HepG2 (cell line): ENCODE results near the gene EFCAB14. TPM values are rescaled to one million over a fixed set of nuclear protein-coding genes. Genes with fewer than 3 reads are reported as not detected.

Source experiments
- CAMTA2 ChIP-seq: sonication (generic); formaldehyde crosslinking; IDR thresholded peaks from 2 replicates; pipeline ENCODE4 v1.4.0; 2020; ENCODE audit warnings: mild to moderate bottlenecking, missing genetic modification reagents, borderline replicate concordance
- JUNB ChIP-seq: sonication (generic); formaldehyde crosslinking; IDR thresholded peaks from 2 replicates; pipeline ENCODE4 v1.8.0; 2022; ENCODE audit warnings: missing genetic modification reagents, mild to moderate bottlenecking, borderline replicate concordance
- MAFG ChIP-seq: sonication (generic); formaldehyde crosslinking; IDR thresholded peaks from 2 replicates; pipeline ENCODE4 v1.5.1; 2020; ENCODE audit warnings: mild to moderate bottlenecking, missing genetic modification reagents
- MEIS1 ChIP-seq: sonication (generic); formaldehyde crosslinking; IDR thresholded peaks from 2 replicates; pipeline ENCODE4 v1.9.0; 2021; ENCODE audit warnings: mild to moderate bottlenecking, missing genetic modification reagents, moderate library complexity, borderline replicate concordance
- NKX3-1 ChIP-seq: sonication (generic); formaldehyde crosslinking; IDR thresholded peaks from 2 replicates; pipeline ENCODE4 v1.5.0; 2020; ENCODE audit warnings: missing genetic modification reagents
- SAP130 ChIP-seq: IDR thresholded peaks from 2 replicates; pipeline ENCODE4 v1.6.1; 2016; ENCODE audit warnings: low read depth
- SP2 ChIP-seq: sonication (generic); formaldehyde crosslinking; IDR thresholded peaks from 2 replicates; pipeline ENCODE4 v1.5.1; 2020; ENCODE audit warnings: mild to moderate bottlenecking, missing genetic modification reagents
- ZEB1 ChIP-seq: IDR thresholded peaks from 2 replicates; pipeline ENCODE4 v1.6.1; 2012; ENCODE audit warnings: mild to moderate bottlenecking, low read depth, inconsistent platforms; ENCODE audit not compliant: insufficient replicate concordance
- polyA plus RNA-seq, 8 experiments: library from polyadenylated mRNA; depleted of rRNA in 3 of 8; stranded (reverse) in 7 of 8; unstranded in 1 of 8; fragments of >200 nt; fragmentation: Illumina TruSeq in 4 of 8; extraction: Trizol in 4 of 8; gene quantifications; 2 replicates each; pipeline versions ENCODE4 v1.2.1 to v1.2.3, GENCODE V29; 2011 to 2016; ENCODE audit warnings: low read depth in 4 of 8, missing spikeins in 1 of 8, mixed read lengths in 1 of 8; ENCODE audit not compliant: insufficient read depth in 1 of 8
- total RNA-seq, 5 experiments: library from RNA; depleted of rRNA; stranded (reverse); fragments of >200 nt; fragmentation: Illumina TruSeq; extraction: Trizol; gene quantifications; 2 replicates each; pipeline ENCODE4 v1.2.3, GENCODE V29; 2016; ENCODE audit warnings: low read depth in 1 of 5
- TF ChIP-seq, protein P1 (sequence below): sonication (generic); formaldehyde crosslinking; IDR thresholded peaks from 2 replicates; pipeline ENCODE4 v1.4.0; 2020; ENCODE audit warnings: missing genetic modification reagents
- TF ChIP-seq, protein P2 (sequence below): sonication (generic); formaldehyde crosslinking; IDR thresholded peaks from 2 replicates; pipeline ENCODE4 v1.5.0; 2020; ENCODE audit warnings: mild to moderate bottlenecking, missing genetic modification reagents, borderline replicate concordance
- TF ChIP-seq, protein P3 (sequence below): sonication (generic); formaldehyde crosslinking; IDR thresholded peaks from 2 replicates; pipeline ENCODE4 v1.4.0; 2020; ENCODE audit warnings: missing genetic modification reagents

The EFCAB14 gene
- total and polyA plus RNA-seq, 2 of the 13 experiments (the other 11 are each of a cell fraction or from before 2014, with no cell fraction given), result 13.4 to 17.9 TPM

DNA sequence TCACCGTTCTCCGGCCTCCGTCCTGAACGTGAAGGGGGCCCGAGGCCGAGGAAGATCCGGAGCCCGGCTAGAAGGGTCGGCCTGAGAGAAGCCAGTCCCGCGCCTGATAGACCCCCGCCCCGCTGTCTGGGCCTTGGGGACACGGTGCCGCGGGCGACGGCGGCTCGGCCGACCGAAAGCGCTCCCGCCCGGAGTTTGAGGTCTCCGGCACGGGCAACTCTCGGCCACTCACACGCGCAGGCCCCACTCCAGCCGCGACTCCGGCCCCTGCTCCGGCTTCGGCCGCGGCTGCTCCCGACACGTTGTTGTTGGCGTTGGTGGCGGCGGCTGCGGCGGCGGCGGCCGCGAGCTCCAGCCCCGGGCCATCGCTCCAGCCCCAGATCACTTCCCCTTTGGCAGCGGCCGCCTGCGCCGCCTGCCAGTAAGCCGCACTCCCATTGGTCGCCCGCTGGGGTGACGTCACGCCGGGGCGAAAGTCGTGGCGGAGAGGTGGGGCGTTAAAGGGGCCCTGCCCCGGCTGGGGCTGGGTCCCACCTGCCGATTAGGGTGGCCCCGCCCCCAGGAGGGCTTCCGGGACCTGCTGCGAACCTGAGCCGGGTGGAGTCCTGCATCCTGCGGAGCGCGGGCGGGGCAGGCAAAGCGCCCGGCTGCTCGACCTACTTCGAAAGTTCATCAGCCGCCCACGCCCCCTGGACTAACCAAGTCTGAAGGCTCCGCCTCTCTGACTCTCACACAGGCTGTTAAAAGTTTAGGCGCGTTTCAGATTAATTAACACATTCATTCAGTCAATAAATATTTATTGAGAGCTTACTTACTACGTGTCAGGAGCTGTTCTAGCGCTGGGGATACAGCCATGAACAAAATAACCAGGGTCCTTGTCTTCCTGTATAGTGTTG lies at the start of gene EFCAB14 (continued):
- TF ChIP-seq, protein P1, sequence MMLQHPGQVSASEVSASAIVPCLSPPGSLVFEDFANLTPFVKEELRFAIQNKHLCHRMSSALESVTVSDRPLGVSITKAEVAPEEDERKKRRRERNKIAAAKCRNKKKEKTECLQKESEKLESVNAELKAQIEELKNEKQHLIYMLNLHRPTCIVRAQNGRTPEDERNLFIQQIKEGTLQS, result 0 out of 2 replicates have a peak, but pooled peaks have one; percentile 31
- TF ChIP-seq, protein P2, sequence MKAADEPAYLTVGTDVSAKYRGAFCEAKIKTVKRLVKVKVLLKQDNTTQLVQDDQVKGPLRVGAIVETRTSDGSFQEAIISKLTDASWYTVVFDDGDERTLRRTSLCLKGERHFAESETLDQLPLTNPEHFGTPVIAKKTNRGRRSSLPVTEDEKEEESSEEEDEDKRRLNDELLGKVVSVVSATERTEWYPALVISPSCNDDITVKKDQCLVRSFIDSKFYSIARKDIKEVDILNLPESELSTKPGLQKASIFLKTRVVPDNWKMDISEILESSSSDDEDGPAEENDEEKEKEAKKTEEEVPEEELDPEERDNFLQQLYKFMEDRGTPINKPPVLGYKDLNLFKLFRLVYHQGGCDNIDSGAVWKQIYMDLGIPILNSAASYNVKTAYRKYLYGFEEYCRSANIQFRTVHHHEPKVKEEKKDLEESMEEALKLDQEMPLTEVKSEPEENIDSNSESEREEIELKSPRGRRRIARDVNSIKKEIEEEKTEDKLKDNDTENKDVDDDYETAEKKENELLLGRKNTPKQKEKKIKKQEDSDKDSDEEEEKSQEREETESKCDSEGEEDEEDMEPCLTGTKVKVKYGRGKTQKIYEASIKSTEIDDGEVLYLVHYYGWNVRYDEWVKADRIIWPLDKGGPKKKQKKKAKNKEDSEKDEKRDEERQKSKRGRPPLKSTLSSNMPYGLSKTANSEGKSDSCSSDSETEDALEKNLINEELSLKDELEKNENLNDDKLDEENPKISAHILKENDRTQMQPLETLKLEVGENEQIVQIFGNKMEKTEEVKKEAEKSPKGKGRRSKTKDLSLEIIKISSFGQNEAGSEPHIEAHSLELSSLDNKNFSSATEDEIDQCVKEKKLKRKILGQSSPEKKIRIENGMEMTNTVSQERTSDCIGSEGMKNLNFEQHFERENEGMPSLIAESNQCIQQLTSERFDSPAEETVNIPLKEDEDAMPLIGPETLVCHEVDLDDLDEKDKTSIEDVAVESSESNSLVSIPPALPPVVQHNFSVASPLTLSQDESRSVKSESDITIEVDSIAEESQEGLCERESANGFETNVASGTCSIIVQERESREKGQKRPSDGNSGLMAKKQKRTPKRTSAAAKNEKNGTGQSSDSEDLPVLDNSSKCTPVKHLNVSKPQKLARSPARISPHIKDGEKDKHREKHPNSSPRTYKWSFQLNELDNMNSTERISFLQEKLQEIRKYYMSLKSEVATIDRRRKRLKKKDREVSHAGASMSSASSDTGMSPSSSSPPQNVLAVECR (CRISPR knock-in tag), result peak; percentile 95
- TF ChIP-seq CAMTA2 (peak; percentile 82; the same call in 1 of the 2 replicates), MAFG (CRISPR knock-in tag) (no peak), SP2 (CRISPR knock-in tag) (no peak), JUNB (CRISPR knock-in tag) (no peak), ZEB1 (peak; percentile 90), MEIS1 (CRISPR knock-in tag) (no peak), NKX3-1 (CRISPR knock-in tag) (no peak), SAP130 (CRISPR knock-in tag) (peak; percentile 94)
- TF ChIP-seq, protein P3, sequence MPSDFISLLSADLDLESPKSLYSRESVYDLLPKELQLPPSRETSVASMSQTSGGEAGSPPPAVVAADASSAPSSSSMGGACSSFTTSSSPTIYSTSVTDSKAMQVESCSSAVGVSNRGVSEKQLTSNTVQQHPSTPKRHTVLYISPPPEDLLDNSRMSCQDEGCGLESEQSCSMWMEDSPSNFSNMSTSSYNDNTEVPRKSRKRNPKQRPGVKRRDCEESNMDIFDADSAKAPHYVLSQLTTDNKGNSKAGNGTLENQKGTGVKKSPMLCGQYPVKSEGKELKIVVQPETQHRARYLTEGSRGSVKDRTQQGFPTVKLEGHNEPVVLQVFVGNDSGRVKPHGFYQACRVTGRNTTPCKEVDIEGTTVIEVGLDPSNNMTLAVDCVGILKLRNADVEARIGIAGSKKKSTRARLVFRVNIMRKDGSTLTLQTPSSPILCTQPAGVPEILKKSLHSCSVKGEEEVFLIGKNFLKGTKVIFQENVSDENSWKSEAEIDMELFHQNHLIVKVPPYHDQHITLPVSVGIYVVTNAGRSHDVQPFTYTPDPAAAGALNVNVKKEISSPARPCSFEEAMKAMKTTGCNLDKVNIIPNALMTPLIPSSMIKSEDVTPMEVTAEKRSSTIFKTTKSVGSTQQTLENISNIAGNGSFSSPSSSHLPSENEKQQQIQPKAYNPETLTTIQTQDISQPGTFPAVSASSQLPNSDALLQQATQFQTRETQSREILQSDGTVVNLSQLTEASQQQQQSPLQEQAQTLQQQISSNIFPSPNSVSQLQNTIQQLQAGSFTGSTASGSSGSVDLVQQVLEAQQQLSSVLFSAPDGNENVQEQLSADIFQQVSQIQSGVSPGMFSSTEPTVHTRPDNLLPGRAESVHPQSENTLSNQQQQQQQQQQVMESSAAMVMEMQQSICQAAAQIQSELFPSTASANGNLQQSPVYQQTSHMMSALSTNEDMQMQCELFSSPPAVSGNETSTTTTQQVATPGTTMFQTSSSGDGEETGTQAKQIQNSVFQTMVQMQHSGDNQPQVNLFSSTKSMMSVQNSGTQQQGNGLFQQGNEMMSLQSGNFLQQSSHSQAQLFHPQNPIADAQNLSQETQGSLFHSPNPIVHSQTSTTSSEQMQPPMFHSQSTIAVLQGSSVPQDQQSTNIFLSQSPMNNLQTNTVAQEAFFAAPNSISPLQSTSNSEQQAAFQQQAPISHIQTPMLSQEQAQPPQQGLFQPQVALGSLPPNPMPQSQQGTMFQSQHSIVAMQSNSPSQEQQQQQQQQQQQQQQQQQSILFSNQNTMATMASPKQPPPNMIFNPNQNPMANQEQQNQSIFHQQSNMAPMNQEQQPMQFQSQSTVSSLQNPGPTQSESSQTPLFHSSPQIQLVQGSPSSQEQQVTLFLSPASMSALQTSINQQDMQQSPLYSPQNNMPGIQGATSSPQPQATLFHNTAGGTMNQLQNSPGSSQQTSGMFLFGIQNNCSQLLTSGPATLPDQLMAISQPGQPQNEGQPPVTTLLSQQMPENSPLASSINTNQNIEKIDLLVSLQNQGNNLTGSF, result no peak
